ENCODE results near the gene TWIST2.

Gene TWIST2

GRCh38 chr2:238950551-238950950, 102.7 kb downstream of the TWIST2 start:
- DNase-seq (ENCODE audit: low read depth in 2 of 2, low spot score in 1 of 2): no peak

GRCh38 chr2:238952261-238952919, 104.5 kb downstream of the TWIST2 start:
- no peak for DNase-seq (ENCODE audit: low read depth in 2 of 2, low spot score in 1 of 2)

- no peak for DNase-seq (ENCODE audit: low read depth in 2 of 2, low spot score in 1 of 2)
Observed at GRCh38 chr2:238954841-238955591, 107.1 kb downstream of the TWIST2 start.

GRCh38 chr2:238955648-238956531, 108.0 kb downstream of the TWIST2 start:
- DNase-seq (ENCODE audit: low read depth in 2 of 2, low spot score in 1 of 2): no peak

GRCh38 chr2:238956676-238957075, 108.8 kb downstream of the TWIST2 start:
- no peak for DNase-seq (ENCODE audit: low read depth in 2 of 2, low spot score in 1 of 2)
